HepG2 (cell line): Measurements from ENCODE around the gene LEPROT. TPM values are rescaled to one million over a fixed set of nuclear protein-coding genes. Genes with fewer than 3 reads are reported as not detected.

ENCODE experiments used
- ATAC-seq: fragments of 200-7000 bp; cut with Tn5 transposase; 3 replicates; pipeline ENCODE4 v1.9.1; 2020; ENCODE audit warnings: mild to moderate bottlenecking, moderate library complexity
- BruUV-seq: library from RNA; stranded (reverse); fragments of 400-500 nt; replicated peaks from 2 replicates; lab custom pipeline; 2021; lab: Mats Ljungman, UMichigan
- CTCF ChIA-PET: fragments of 300-600 bp; formaldehyde crosslinking; extraction: SDS; loops from one replicate; lab custom pipeline; 2021; ENCODE audit warnings: low total read pairs, inconsistent platforms, low intra/inter-chr PET ratio; lab: Yijun Ruan, JAX
- POLR2A ChIA-PET: fragments of 350-600 bp; sonication (Branson Sonifier 250); formaldehyde crosslinking; loops from one replicate; lab custom pipeline; 2020; ENCODE audit warnings: antibody characterized with exemption, inconsistent platforms; lab: Yijun Ruan, JAX
- DNase-seq: peaks from one replicate; pipeline ENCODE4 v3.0.0-alpha.2; 2015; ENCODE audit warnings: low spot score
- FAIRE-seq: peaks from 3 replicates; lab custom pipeline; 2011; peaks lifted over from hg19 to GRCh38; lab: Jason Lieb, UNC
- H2AFZ ChIP-seq: one replicate; pipeline ENCODE4 v1.6.1; 2011; ENCODE audit warnings: low read length, inconsistent platforms
- H3K27ac ChIP-seq: fragments of 300-600 bp; 3 replicates; pipeline ENCODE4 v1.8.0; 2011; ENCODE audit warnings: mixed run types, mild to moderate bottlenecking, mixed read lengths, low read length, inconsistent platforms; ENCODE audit not compliant: insufficient read depth; ENCODE audit errors: extremely low read length
- H3K27me3 ChIP-seq, 2 experiments: fragments of 200-600 bp in 1 of 2; 2 replicates in 1 of 2; 3 replicates in 1 of 2; pipeline versions ENCODE4 v1.6.0 to v1.8.0; 2011; ENCODE audit warnings: low read length in 2 of 2, mild to moderate bottlenecking in 2 of 2, moderate library complexity in 2 of 2, inconsistent platforms in 1 of 2; ENCODE audit not compliant: insufficient read depth in 2 of 2, control insufficient read depth in 1 of 2
- H3K36me3 ChIP-seq, 2 experiments: fragments of 200-600 bp in 1 of 2; replicated peaks in 1 of 2; 2 replicates in 1 of 2; 3 replicates in 1 of 2; pipeline versions ENCODE4 v1.5.1 to v1.8.0; 2011; ENCODE audit warnings: low read length in 2 of 2, inconsistent platforms in 1 of 2; ENCODE audit not compliant: insufficient read depth in 2 of 2, control insufficient read depth in 1 of 2
- H3K4me1 ChIP-seq: 2 replicates; pipeline ENCODE4 v1.5.1; 2012; ENCODE audit warnings: low read length, inconsistent platforms; ENCODE audit not compliant: insufficient read depth
- H3K4me2 ChIP-seq: 2 replicates; pipeline ENCODE4 v1.6.0; 2011; ENCODE audit warnings: low read depth, low read length, inconsistent platforms
- H3K4me3 ChIP-seq, 3 experiments: fragments of 200-600 bp in 1 of 3; sonication (generic), shearing (Covaris generic) in 1 of 3; replicated peaks in 1 of 3; 2 replicates each; pipeline ENCODE4 v1.5.1; 2011 to 2016; ENCODE audit warnings: low read length in 3 of 3, inconsistent platforms in 2 of 3, low read depth in 2 of 3, mild to moderate bottlenecking in 2 of 3, control low read depth in 1 of 3, mixed read lengths in 1 of 3; ENCODE audit not compliant: insufficient read depth in 1 of 3
- H3K79me2 ChIP-seq: one replicate; pipeline ENCODE4 v1.6.1; 2011; ENCODE audit warnings: low read length, inconsistent platforms; ENCODE audit not compliant: insufficient read depth
- H3K9ac ChIP-seq: 2 replicates; pipeline ENCODE4 v1.6.0; 2011; ENCODE audit warnings: mild to moderate bottlenecking, low read depth, low read length, inconsistent platforms; ENCODE audit not compliant: insufficient read depth
- H3K9me3 ChIP-seq: 2 replicates; pipeline ENCODE4 v1.5.1; 2012; ENCODE audit warnings: mild to moderate bottlenecking, low read length
- H4K20me1 ChIP-seq: 2 replicates; pipeline ENCODE4 v1.6.0; 2011; ENCODE audit warnings: inconsistent platforms, mild to moderate bottlenecking, low read length, moderate library complexity; ENCODE audit not compliant: insufficient read depth
- DPF2 ChIP-seq: sonication (generic); formaldehyde crosslinking; IDR thresholded peaks from 2 replicates; pipeline ENCODE4 v1.4.0; 2020; ENCODE audit warnings: mild to moderate bottlenecking, low read depth, missing genetic modification reagents, borderline replicate concordance
- FOXA1 ChIP-seq, 2 experiments: fragments of 450-650 bp in 1 of 2; sonication (generic) in 1 of 2; formaldehyde crosslinking in 1 of 2; IDR thresholded peaks; 2 replicates each; pipeline versions ENCODE4 v1.4.0 to v1.6.1; 2016 to 2020; ENCODE audit warnings: missing genetic modification reagents in 1 of 2
- GATAD2A ChIP-seq: IDR thresholded peaks from 2 replicates; pipeline ENCODE4 v1.6.1; 2016
- HNF4G ChIP-seq, 2 experiments: sonication (generic) in 1 of 2; formaldehyde crosslinking in 1 of 2; IDR thresholded peaks; 2 replicates each; pipeline versions ENCODE4 v1.4.0 to v1.6.1; 2011 to 2020; ENCODE audit warnings: borderline replicate concordance in 2 of 2, low read depth in 2 of 2, mild to moderate bottlenecking in 2 of 2, low read length in 1 of 2, missing genetic modification reagents in 1 of 2, moderate library complexity in 1 of 2
- HOXA3 ChIP-seq: sonication (generic); formaldehyde crosslinking; IDR thresholded peaks from 2 replicates; pipeline ENCODE4 v1.5.0; 2020; ENCODE audit warnings: missing genetic modification reagents
- ISL2 ChIP-seq: sonication (generic); formaldehyde crosslinking; IDR thresholded peaks from 2 replicates; pipeline ENCODE4 v1.5.0; 2020; ENCODE audit warnings: missing genetic modification reagents
- MED1 ChIP-seq: sonication (generic); formaldehyde crosslinking; IDR thresholded peaks from 2 replicates; pipeline ENCODE4 v1.4.0; 2020; ENCODE audit warnings: missing genetic modification reagents
- MED8 ChIP-seq: sonication (generic); formaldehyde crosslinking; IDR thresholded peaks from 2 replicates; pipeline ENCODE4 v1.8.1; 2023; ENCODE audit warnings: mild to moderate bottlenecking, missing genetic modification reagents; ENCODE audit not compliant: insufficient replicate concordance
- NFIC ChIP-seq: IDR thresholded peaks from 2 replicates; pipeline ENCODE4 v1.6.1; 2012; ENCODE audit warnings: mild to moderate bottlenecking, low read length, inconsistent platforms
- NR2F1 ChIP-seq, 2 experiments: fragments of 450-650 bp in 1 of 2; formaldehyde crosslinking in 1 of 2; IDR thresholded peaks; 2 replicates each; pipeline versions ENCODE4 v1.5.0 to v1.6.1; 2016 to 2020; ENCODE audit warnings: mild to moderate bottlenecking in 1 of 2, missing compliant biosample characterization in 1 of 2, missing genetic modification reagents in 1 of 2, moderate library complexity in 1 of 2
- POLR2A ChIP-seq, 2 experiments: IDR thresholded peaks; 2 replicates each; pipeline ENCODE4 v1.6.1; 2011; ENCODE audit warnings: low read depth in 2 of 2, low read length in 2 of 2, mild to moderate bottlenecking in 1 of 2, moderate library complexity in 1 of 2; ENCODE audit not compliant: insufficient read depth in 1 of 2
- SOX13 ChIP-seq, 3 experiments: fragments of 450-650 bp in 1 of 3; sonication (generic) in 1 of 3; formaldehyde crosslinking in 1 of 3; IDR thresholded peaks in 2 of 3; conservative IDR thresholded peaks in 1 of 3; 2 replicates each; pipeline versions ENCODE4 v1.5.0 to v1.6.1; 2016 to 2020; ENCODE audit warnings: antibody characterized with exemption in 1 of 3, mild to moderate bottlenecking in 1 of 3, missing compliant biosample characterization in 1 of 3, missing genetic modification reagents in 1 of 3, moderate library complexity in 1 of 3
- ZNF510 ChIP-seq: sonication (generic); formaldehyde crosslinking; IDR thresholded peaks from 2 replicates; pipeline ENCODE4 v1.4.0; 2020; ENCODE audit warnings: low read depth, mild to moderate bottlenecking, missing genetic modification reagents
- WGBS: methylation state at CpG from one replicate; pipeline ENCODE4 v1.1.6; 2017; ENCODE audit warnings: low lambda C conversion rate; 5-methylcytosine and 5-hydroxymethylcytosine counted together
- in situ Hi-C: cut with HindIII; loops from 2 replicates; pipeline ENCODE4 v1.10.0; 2017; ENCODE audit warnings: low pct_unique_long_range_greater_than_20kb; ENCODE audit not compliant: extremely low pct_ligation_motif_present
- intact Hi-C: fragments of 100-400 bp; cut with micrococcal nuclease; formaldehyde crosslinking; loops from one replicate; pipeline ENCODE4 v1.10.0; 2022; ENCODE audit not compliant: unreplicated experiment
- polyA plus RNA-seq, 8 experiments: library from polyadenylated mRNA; depleted of rRNA in 3 of 8; stranded (reverse) in 7 of 8; unstranded in 1 of 8; fragments of >200 nt; fragmentation: Illumina TruSeq in 4 of 8; extraction: Trizol in 4 of 8; gene quantifications; 2 replicates each; pipeline versions ENCODE4 v1.2.1 to v1.2.3, GENCODE V29; 2011 to 2016; ENCODE audit warnings: low read depth in 4 of 8, missing spikeins in 1 of 8, mixed read lengths in 1 of 8; ENCODE audit not compliant: insufficient read depth in 1 of 8
- total RNA-seq, 5 experiments: library from RNA; depleted of rRNA; stranded (reverse); fragments of >200 nt; fragmentation: Illumina TruSeq; extraction: Trizol; gene quantifications; 2 replicates each; pipeline ENCODE4 v1.2.3, GENCODE V29; 2016; ENCODE audit warnings: low read depth in 1 of 5
- TF ChIP-seq, protein P1 (sequence below): sonication (generic); formaldehyde crosslinking; IDR thresholded peaks from one replicate; pipeline ENCODE4 v1.5.1; 2020; ENCODE audit warnings: mild to moderate bottlenecking, missing genetic modification reagents; ENCODE audit errors: not compliant biosample characterization

Gene LEPROT
- total and polyA plus RNA-seq, 2 of the 13 experiments (the other 11 are each of a cell fraction or from before 2014, with no cell fraction given), result 36.8 to 51.4 TPM

DNA sequence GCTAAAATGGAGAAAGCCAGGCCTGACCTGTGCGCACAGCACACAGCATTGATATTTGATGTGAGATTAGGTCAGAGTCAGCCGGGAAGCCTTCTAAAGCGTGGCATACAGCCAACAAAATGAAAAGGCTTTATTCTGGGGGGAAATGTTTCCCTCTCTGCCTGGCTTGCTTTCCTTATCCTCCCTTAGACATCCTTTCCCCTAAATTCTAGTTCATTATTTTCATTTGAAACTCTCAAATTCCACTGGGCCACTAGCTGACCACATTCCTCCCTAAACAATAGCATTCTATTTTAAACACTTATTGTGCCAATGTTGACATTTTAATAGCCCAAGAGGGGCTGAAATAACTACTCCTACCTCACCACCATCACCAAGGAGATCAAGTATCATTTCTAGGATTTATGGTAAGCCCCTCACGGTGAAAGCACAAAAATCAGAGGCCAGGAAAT lies 49.4 kb downstream of the LEPROT start:
- no peaks in the 10 kb centered on the region for H4K20me1 ChIP-seq
- peaks cover 84% of the 10 kb centered on the region for H3K4me1 ChIP-seq
- no peaks in the 10 kb centered on the region for H3K36me3 ChIP-seq
- H2AFZ ChIP-seq, result no peak overlapping the region
- BruUV-seq, result no TSS peak
- FAIRE-seq, result no peak
- POLR2A ChIA-PET, result interaction anchor here (3.9 to 4.0 kb wide), 2 partner anchors 11 to 50 kb away, joined by 20 to 26 read pairs; partner anchors contain the start of genes LEPR and LEPROT
- H3K79me2 ChIP-seq, result no peaks in the 10 kb centered on the region
- intact Hi-C loops, result loop anchor here (2.0 to 5.0 kb wide), 2 partner anchors 15 to 48 kb away; partner anchors contain the start of genes LEPR and LEPROT
- in situ Hi-C loops, result no loop called here
- peak; percentile 6; the same call in 1 of the 3 replicates for ATAC-seq
- peak overlapping the region; percentile 36 for H3K4me2 ChIP-seq
- H3K27me3 ChIP-seq, result no peaks in the 10 kb centered on the region
- DNase-seq, result peak; percentile 40
- peak overlapping the region; percentile 31; the same call in 1 of the 2 replicates for H3K9ac ChIP-seq
- CTCF ChIA-PET, result no interaction called here
- peak overlapping the region; percentile 77 for H3K27ac ChIP-seq
- no peaks in the 10 kb centered on the region for H3K9me3 ChIP-seq
- no peak for TF ChIP-seq POLR2A (IDR thresholded peaks at IDR 0.05; ENCODE audit: insufficient read depth in 1 of 2, low read depth in 2 of 2, low read length in 2 of 2)
- TF ChIP-seq MED8 (CRISPR knock-in tag), result no peak
- TF ChIP-seq FOXA1 (IDR thresholded peaks at IDR 0.05), result no peak
- TF ChIP-seq FOXA1 (CRISPR knock-in tag; IDR thresholded peaks at IDR 0.05), result no peak
- TF ChIP-seq SOX13 (IDR thresholded peaks at IDR 0.05), result no peak
- 0 out of 4 replicates have a peak, but pooled peaks of 1 of the 2 experiments have one; percentile 9 for TF ChIP-seq SOX13 (CRISPR knock-in tag; conservative IDR thresholded peaks at IDR 0.05 in 1 of 2, IDR thresholded peaks at IDR 0.05 in 1 of 2)
- TF ChIP-seq MED1 (CRISPR knock-in tag), result peak; percentile 27; the same call in 1 of the 2 replicates
- TF ChIP-seq GATAD2A (CRISPR knock-in tag), result 0 out of 2 replicates have a peak, but pooled peaks have one; percentile 3
- no peak for TF ChIP-seq NR2F1 (CRISPR knock-in tag; IDR thresholded peaks at IDR 0.05)
- TF ChIP-seq, protein P1, sequence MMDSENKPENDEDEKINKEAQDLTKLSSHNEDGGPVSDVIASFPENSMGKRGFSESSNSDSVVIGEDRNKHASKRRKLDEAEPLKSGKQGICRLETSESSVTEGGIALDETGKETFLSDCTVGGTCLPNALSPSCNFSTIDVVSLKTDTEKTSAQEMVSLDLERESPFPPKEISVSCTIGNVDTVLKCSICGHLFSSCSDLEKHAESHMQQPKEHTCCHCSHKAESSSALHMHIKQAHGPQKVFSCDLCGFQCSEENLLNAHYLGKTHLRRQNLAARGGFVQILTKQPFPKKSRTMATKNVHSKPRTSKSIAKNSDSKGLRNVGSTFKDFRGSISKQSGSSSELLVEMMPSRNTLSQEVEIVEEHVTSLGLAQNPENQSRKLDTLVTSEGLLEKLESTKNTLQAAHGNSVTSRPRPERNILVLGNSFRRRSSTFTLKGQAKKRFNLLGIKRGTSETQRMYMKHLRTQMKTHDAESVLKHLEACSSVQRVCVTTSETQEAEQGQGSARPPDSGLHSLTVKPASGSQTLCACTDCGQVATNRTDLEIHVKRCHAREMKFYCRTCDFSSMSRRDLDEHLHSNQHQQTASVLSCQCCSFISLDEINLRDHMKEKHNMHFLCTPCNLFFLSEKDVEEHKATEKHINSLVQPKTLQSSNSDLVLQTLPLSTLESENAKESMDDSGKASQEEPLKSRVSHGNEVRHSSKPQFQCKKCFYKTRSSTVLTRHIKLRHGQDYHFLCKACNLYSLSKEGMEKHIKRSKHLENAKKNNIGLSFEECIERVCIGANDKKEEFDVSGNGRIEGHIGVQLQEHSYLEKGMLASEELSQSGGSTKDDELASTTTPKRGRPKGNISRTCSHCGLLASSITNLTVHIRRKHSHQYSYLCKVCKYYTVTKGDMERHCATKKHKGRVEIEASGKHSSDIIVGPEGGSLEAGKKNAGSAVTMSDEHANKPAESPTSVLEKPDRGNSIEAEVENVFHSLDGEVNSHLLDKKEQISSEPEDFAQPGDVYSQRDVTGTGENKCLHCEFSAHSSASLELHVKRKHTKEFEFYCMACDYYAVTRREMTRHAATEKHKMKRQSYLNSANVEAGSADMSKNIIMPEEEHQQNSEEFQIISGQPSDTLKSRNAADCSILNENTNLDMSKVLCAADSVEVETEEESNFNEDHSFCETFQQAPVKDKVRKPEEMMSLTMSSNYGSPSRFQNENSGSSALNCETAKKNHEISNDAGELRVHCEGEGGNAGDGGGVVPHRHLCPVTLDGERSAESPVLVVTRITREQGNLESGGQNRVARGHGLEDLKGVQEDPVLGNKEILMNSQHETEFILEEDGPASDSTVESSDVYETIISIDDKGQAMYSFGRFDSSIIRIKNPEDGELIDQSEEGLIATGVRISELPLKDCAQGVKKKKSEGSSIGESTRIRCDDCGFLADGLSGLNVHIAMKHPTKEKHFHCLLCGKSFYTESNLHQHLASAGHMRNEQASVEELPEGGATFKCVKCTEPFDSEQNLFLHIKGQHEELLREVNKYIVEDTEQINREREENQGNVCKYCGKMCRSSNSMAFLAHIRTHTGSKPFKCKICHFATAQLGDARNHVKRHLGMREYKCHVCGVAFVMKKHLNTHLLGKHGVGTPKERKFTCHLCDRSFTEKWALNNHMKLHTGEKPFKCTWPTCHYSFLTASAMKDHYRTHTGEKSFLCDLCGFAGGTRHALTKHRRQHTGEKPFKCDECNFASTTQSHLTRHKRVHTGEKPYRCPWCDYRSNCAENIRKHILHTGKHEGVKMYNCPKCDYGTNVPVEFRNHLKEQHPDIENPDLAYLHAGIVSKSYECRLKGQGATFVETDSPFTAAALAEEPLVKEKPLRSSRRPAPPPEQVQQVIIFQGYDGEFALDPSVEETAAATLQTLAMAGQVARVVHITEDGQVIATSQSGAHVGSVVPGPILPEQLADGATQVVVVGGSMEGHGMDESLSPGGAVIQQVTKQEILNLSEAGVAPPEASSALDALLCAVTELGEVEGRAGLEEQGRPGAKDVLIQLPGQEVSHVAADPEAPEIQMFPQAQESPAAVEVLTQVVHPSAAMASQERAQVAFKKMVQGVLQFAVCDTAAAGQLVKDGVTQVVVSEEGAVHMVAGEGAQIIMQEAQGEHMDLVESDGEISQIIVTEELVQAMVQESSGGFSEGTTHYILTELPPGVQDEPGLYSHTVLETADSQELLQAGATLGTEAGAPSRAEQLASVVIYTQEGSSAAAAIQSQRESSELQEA (CRISPR knock-in tag), result no peak
- 0 out of 2 replicates have a peak, but pooled peaks have one; percentile 39 for TF ChIP-seq HOXA3
- no peak for TF ChIP-seq DPF2 (CRISPR knock-in tag)
- TF ChIP-seq NFIC, result 0 out of 2 replicates have a peak, but pooled peaks have one; percentile 25
- TF ChIP-seq HNF4G (IDR thresholded peaks at IDR 0.05; ENCODE audit: borderline replicate concordance, low read depth, low read length), result peak; percentile 1; the same call in 1 of the 2 replicates
- TF ChIP-seq HNF4G (CRISPR knock-in tag; IDR thresholded peaks at IDR 0.05; ENCODE audit: borderline replicate concordance, low read depth), result no peak
- no peak for TF ChIP-seq ZNF510 (CRISPR knock-in tag)
- 0 out of 2 replicates have a peak, but pooled peaks have one; percentile 12 for TF ChIP-seq ISL2
- H3K4me3 ChIP-seq, result no peak overlapping the region
- 29% methylated on average over 4 of the region's 4 CpGs for WGBS
